Suprapubic skin (tissue), 4 donors: ENCODE results near the gene STK17B. TPM values are rescaled to one million over a fixed set of nuclear protein-coding genes. Genes with fewer than 3 reads are reported as not detected.
"Not testable (repeated sequence)": the region's sequence is repeated elsewhere in the genome, so short reads cannot be mapped to it uniquely, and the experiment has no call there.

ENCODE experiments used
- DNase-seq, 2 donors: peaks; one replicate each; pipeline ENCODE4 v3.0.0-alpha.2; 2019; ENCODE audit warnings: low spot score in 2 of 2
- H3K27ac ChIP-seq: fragments of 200-600 bp; sonication (generic); one replicate; pipeline ENCODE4 v1.5.1; 2019
- H3K27me3 ChIP-seq: fragments of 200-600 bp; sonication (generic); one replicate; pipeline ENCODE4 v1.5.1; 2019
- H3K36me3 ChIP-seq: fragments of 200-600 bp; sonication (generic); one replicate; pipeline ENCODE4 v1.5.1; 2019
- H3K4me1 ChIP-seq: fragments of 200-600 bp; sonication (generic); one replicate; pipeline ENCODE4 v1.5.1; 2019
- H3K4me3 ChIP-seq: fragments of 200-600 bp; sonication (generic); one replicate; pipeline ENCODE4 v1.5.1; 2019; ENCODE audit warnings: mild to moderate bottlenecking
- H3K9me3 ChIP-seq: fragments of 200-600 bp; sonication (generic); one replicate; pipeline ENCODE4 v1.5.1; 2019
- CTCF ChIP-seq, 2 donors: fragments of 200-600 bp in 1 of 2; fragments of 450-650 bp in 1 of 2; sonication (generic) in 1 of 2; IDR thresholded peaks; one replicate each; pipeline ENCODE4 v1.5.1; 2016 to 2019; ENCODE audit warnings: antibody characterized with exemption in 2 of 2, mild to moderate bottlenecking in 1 of 2, moderate library complexity in 1 of 2
- EP300 ChIP-seq: sonication (generic); formaldehyde crosslinking; IDR thresholded peaks from one replicate; pipeline ENCODE4 v1.6.1; 2017; ENCODE audit warnings: antibody characterized with exemption
- POLR2A ChIP-seq, 2 donors: fragments of 450-650 bp; IDR thresholded peaks; one replicate each; pipeline ENCODE4 v1.6.1; 2017; ENCODE audit warnings: antibody characterized with exemption in 2 of 2, mild to moderate bottlenecking in 2 of 2, moderate library complexity in 2 of 2
- POLR2AphosphoS5 ChIP-seq, 3 donors: sonication (generic); formaldehyde crosslinking; IDR thresholded peaks; one replicate each; pipeline ENCODE4 v1.6.1; 2017; ENCODE audit warnings: antibody characterized with exemption in 3 of 3
- WGBS: methylation state at CpG from one replicate; pipeline ENCODE4 v1.1.5; 2018; 5-methylcytosine and 5-hydroxymethylcytosine counted together
- total RNA-seq, 4 donors: library from RNA; depleted of rRNA; stranded (reverse); fragments of >200 nt; gene quantifications; one replicate each; pipeline ENCODE4 v1.1.0, GENCODE V29; 2016

The STK17B gene
- total RNA-seq, 4 donors from 2014 or later = 23.2 to 47.2 (median 37.6) TPM

DNA sequence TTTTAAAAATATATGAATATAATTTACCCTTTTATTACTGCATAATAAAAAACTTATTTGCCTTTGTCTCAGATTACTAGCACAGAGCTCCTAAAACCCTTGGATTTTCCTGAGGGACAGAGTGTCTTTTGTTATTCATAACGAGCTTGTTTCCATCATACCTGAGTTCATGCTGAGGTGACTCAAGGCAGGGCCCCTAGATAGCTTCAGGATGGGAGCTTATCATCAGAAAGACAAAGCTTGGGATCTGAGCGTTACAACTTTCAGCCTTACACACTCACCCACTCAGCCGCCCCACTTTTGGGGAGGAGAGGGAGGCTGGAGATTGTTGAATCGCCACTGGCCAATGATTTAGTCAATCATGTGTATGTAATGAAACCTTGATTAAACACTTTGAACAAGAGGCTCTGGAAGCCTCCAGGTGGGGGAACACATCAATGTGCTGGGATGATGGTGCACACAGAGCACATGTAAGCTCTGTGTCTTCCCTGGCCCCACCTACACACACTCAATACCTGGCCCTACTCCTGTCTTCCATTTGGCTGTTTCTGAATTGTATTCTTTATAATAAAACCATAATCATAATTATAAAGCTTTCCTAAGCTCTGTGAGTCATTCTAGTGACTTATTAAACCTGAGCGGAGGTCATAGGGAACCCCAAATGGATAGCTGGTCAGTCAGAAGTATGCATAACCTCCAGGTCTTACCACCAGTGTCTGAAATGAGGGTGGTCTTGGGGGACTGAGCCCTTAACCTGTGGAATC, 74.2 kb downstream of the STK17B start:
- DNase-seq = no peak
- WGBS = 77% methylated on average over 5 of the region's 5 CpGs
- TF ChIP-seq POLR2AphosphoS5 (IDR thresholded peaks at IDR 0.05) (no peak), EP300 (no peak), POLR2A (IDR thresholded peaks at IDR 0.05) (no peak), CTCF (IDR thresholded peaks at IDR 0.05) (no peak)
- Histone ChIP-seq H3K9me3 (no peaks in the 10 kb centered on the region), H3K4me3 (no peak overlapping the region), H3K36me3 (no peaks in the 10 kb centered on the region), H3K4me1 (peaks cover 4% of the 10 kb centered on the region), H3K27ac (no peak overlapping the region), H3K27me3 (no peaks in the 10 kb centered on the region)

- no peak overlapping the region for H3K4me3 ChIP-seq
- WGBS = 87% methylated on average over 4 of the region's 4 CpGs
- no peaks in the 10 kb centered on the region for H3K36me3 ChIP-seq
- no peak overlapping the region for H3K27ac ChIP-seq
- H3K27me3 ChIP-seq = no peaks in the 10 kb centered on the region
- DNase-seq = no peak
- no peaks in the 10 kb centered on the region for H3K4me1 ChIP-seq
- TF ChIP-seq CTCF (IDR thresholded peaks at IDR 0.05) (no peak), POLR2AphosphoS5 (IDR thresholded peaks at IDR 0.05) (no peak), EP300 (no peak), POLR2A (IDR thresholded peaks at IDR 0.05) (no peak)
- H3K9me3 ChIP-seq = no peaks in the 10 kb centered on the region
These were observed 75.1 kb downstream of the STK17B start for GRCh38 chr2:196096264-196096663.

DNA sequence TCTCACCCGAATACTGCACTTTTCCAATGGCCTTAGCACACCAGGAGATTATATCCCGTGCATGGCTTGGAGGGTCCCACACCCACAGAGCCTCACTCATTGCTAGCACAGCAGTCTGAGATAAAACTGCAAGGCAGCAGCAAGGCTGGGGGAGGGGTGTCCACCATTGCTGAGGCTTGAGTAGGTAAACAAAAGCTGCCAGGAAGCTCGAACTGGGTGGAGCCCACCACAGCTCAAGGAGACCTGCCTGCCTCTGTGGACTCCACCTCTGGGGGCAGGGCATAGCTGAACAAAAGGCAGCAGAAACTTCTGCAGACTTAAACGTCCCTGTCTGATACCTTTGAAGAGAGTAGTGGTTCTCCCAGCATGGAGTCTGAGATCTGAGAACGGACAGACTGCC, 81.9 kb downstream of the STK17B start:
- H3K27me3 ChIP-seq, DNase-seq, H3K9me3 ChIP-seq, H3K36me3 ChIP-seq, H3K4me1 ChIP-seq, H3K4me3 ChIP-seq, H3K27ac ChIP-seq: not testable (repeated sequence)
- WGBS = 93% methylated on average over 3 of the region's 5 CpGs

DNA sequence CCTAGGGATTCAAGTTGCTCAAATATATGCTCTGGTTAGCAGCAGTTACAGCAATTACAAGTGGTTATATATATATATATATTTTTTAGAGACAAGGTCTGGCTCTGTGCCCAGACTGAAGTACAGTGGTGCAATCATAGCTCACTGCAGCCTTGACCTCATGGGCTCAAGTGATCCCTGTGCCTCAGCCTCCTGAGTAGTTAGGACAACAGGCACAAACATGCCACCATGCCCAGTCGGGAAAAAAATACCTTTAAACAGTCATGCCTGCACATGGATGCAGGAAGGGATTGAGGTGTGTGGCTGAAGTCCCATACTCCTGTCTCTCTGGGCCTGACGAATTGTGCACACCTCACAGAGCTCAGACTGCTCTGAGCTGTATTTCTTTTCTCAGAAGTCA, 83.2 kb downstream of the STK17B start:
- Histone ChIP-seq H3K4me1 (no peaks in the 10 kb centered on the region), H3K4me3 (no peak overlapping the region), H3K27me3 (no peaks in the 10 kb centered on the region), H3K27ac (no peak overlapping the region), H3K36me3 (no peaks in the 10 kb centered on the region), H3K9me3 (peaks cover 6% of the 10 kb centered on the region)
- WGBS = 50% methylated on average over 2 of the region's 2 CpGs
- no peak for DNase-seq
- no peak for TF ChIP-seq POLR2AphosphoS5 (IDR thresholded peaks at IDR 0.05)
- TF ChIP-seq EP300 = no peak
- no peak for TF ChIP-seq CTCF (IDR thresholded peaks at IDR 0.05)
- TF ChIP-seq POLR2A (IDR thresholded peaks at IDR 0.05) = no peak

GRCh38 chr2:196086517-196087368, 84.6 kb downstream of the STK17B start:
- TF ChIP-seq POLR2AphosphoS5 (IDR thresholded peaks at IDR 0.05) (no peak), EP300 (no peak), POLR2A (IDR thresholded peaks at IDR 0.05) (no peak), CTCF (IDR thresholded peaks at IDR 0.05) (no peak)
- no peak for DNase-seq
- no peaks in the 10 kb centered on the region for H3K4me1 ChIP-seq
- no peak overlapping the region for H3K27ac ChIP-seq
- H3K27me3 ChIP-seq = no peaks in the 10 kb centered on the region
- H3K4me3 ChIP-seq = no peak overlapping the region
- 86% methylated on average over 7 of the region's 7 CpGs for WGBS
- H3K36me3 ChIP-seq = no peaks in the 10 kb centered on the region
- H3K9me3 ChIP-seq = peaks cover 6% of the 10 kb centered on the region
